NCI-H510A treated with DMSO at 0.1 percent for 48 hours (cell line): ENCODE data around the gene ECHDC1.
"Not testable (repeated sequence)": the region's sequence is repeated elsewhere in the genome, so short reads cannot be mapped to it uniquely, and the experiment has no call there.

Experiments used
- DNase-seq: peaks from one replicate; lab custom pipeline; 2025; lab: John Stamatoyannopoulos, UW

Gene ECHDC1

GRCh38 chr6:127342946-127343808 is at the start of gene ECHDC1:
Gene ECHDC1 (minus strand): TSS chr6:127343609. CDS start chr6:127331028, 12,581 bp downstream.
- peak; percentile 45 for DNase-seq

- DNase-seq = no peak
Observed at GRCh38 chr6:127392301-127392700, 48.9 kb upstream of the ECHDC1 start.

- DNase-seq = no peak
Observed at GRCh38 chr6:127391094-127391953, 47.9 kb upstream of the ECHDC1 start.

- DNase-seq = no peak
Observed at GRCh38 chr6:127389706-127390105, 46.3 kb upstream of the ECHDC1 start.

GRCh38 chr6:127385668-127386430 is 42.4 kb upstream of the ECHDC1 start:
- DNase-seq = no peak

- DNase-seq = not testable (repeated sequence)
Observed at GRCh38 chr6:127384848-127385247, 41.4 kb upstream of the ECHDC1 start.

- DNase-seq = no peak
Observed at GRCh38 chr6:127383988-127384387, 40.6 kb upstream of the ECHDC1 start.

- DNase-seq = no peak
Observed at GRCh38 chr6:127382413-127382812, 39.0 kb upstream of the ECHDC1 start.

- no peak for DNase-seq
Observed at GRCh38 chr6:127381384-127381783, 38.0 kb upstream of the ECHDC1 start.

GRCh38 chr6:127376685-127377084 is 33.3 kb upstream of the ECHDC1 start:
- DNase-seq = no peak

- DNase-seq = no peak
Observed at GRCh38 chr6:127367023-127367375, 23.6 kb upstream of the ECHDC1 start.

GRCh38 chr6:127366282-127367022 is 23.0 kb upstream of the ECHDC1 start:
- DNase-seq = no peak

GRCh38 chr6:127365874-127366273 is 22.5 kb upstream of the ECHDC1 start:
- DNase-seq = no peak

GRCh38 chr6:127352524-127352923 is 9.1 kb upstream of the ECHDC1 start:
- no peak for DNase-seq

- DNase-seq = no peak
Observed at GRCh38 chr6:127349980-127350379, 6.6 kb upstream of the ECHDC1 start.

GRCh38 chr6:127348028-127348661 is 4.7 kb upstream of the ECHDC1 start:
- no peak for DNase-seq

- DNase-seq = no peak
Observed at GRCh38 chr6:127347178-127347577, 3.8 kb upstream of the ECHDC1 start.

GRCh38 chr6:127345521-127345920 is 2.1 kb upstream of the ECHDC1 start:
- no peak for DNase-seq

- DNase-seq = peak; percentile 32
Observed at GRCh38 chr6:127343809-127344659, 625 bp upstream of the ECHDC1 start.

- DNase-seq = no peak
Observed at GRCh38 chr6:127342296-127342945, 988 bp downstream of the ECHDC1 start.
